Right lobe of liver (tissue), 6 donors: Measurements from ENCODE around the gene DGKE. TPM values are rescaled to one million over a fixed set of nuclear protein-coding genes. Genes with fewer than 3 reads are reported as not detected.
A peak's percentile ranks its signal among the peaks of the same experiment; 100 is the strongest.

Source experiments
- ATAC-seq, 4 donors: fragments of 200-7000 bp; cut with Tn5 transposase; one replicate each; pipeline ENCODE4 v1.9.1; 2020; ENCODE audit warnings: mild to moderate bottlenecking in 4 of 4, moderate library complexity in 4 of 4
- DNase-seq, 3 donors: peaks; one replicate each; pipeline ENCODE4 v3.0.0-alpha.2; 2020
- H3K27ac ChIP-seq, 3 donors: fragments of 200-600 bp; one replicate each; pipeline ENCODE4 v1.8.0; 2022
- H3K27me3 ChIP-seq, 2 donors: fragments of 200-600 bp; one replicate each; pipeline ENCODE4 v1.8.0; 2022
- H3K36me3 ChIP-seq, 4 donors: fragments of 200-600 bp; sonication (generic) in 1 of 4; one replicate each; pipeline versions ENCODE4 v1.5.1 to v1.8.0; 2017 to 2022; ENCODE audit warnings: control low read depth in 1 of 4
- H3K4me1 ChIP-seq, 4 donors: fragments of 200-600 bp; sonication (generic) in 1 of 4; one replicate each; pipeline versions ENCODE4 v1.5.1 to v1.8.0; 2017 to 2022; ENCODE audit warnings: control low read depth in 1 of 4
- H3K4me3 ChIP-seq, 3 donors: fragments of 200-600 bp; one replicate each; pipeline ENCODE4 v1.8.0; 2022
- H3K9me3 ChIP-seq, 4 donors: fragments of 200-600 bp; sonication (generic) in 1 of 4; one replicate each; pipeline versions ENCODE4 v1.5.1 to v1.8.0; 2017 to 2022; ENCODE audit warnings: control low read depth in 1 of 4
- POLR2A ChIP-seq: fragments of 450-650 bp; IDR thresholded peaks from one replicate; pipeline ENCODE4 v1.6.1; 2017; ENCODE audit warnings: antibody characterized with exemption, mild to moderate bottlenecking
- WGBS: methylation state at CpG from one replicate; pipeline ENCODE4 v1.1.6; 2018; ENCODE audit warnings: low coverage, low lambda C conversion rate; ENCODE audit not compliant: insufficient coverage; ENCODE audit errors: missing lambda C conversion rate; 5-methylcytosine and 5-hydroxymethylcytosine counted together
- intact Hi-C, 2 donors: fragments of 100-400 bp; cut with DNase I; formaldehyde crosslinking; loops; one replicate each; pipeline versions ENCODE4 v1.11.2 to v1.14.1; 2022
- total RNA-seq, 6 experiments: library from RNA; depleted of rRNA in 2 of 6; stranded (reverse); fragments of >200 nt in 2 of 6; fragmentation: NEBNext Ultra II Directional in 3 of 6; extraction: Animal tissue kit (Norgen Biotek cat#: 25700) in 3 of 6; gene quantifications; one replicate each; pipeline versions ENCODE4 v1.1.0 to v1.2.4, GENCODE V29; 2016 to 2023
- TF ChIP-seq, protein P1 (sequence below), 4 donors: fragments of 200-600 bp in 3 of 4; fragments of 450-650 bp in 1 of 4; IDR thresholded peaks; one replicate each; pipeline versions ENCODE4 v1.5.1 to v1.8.0; 2016 to 2022; ENCODE audit warnings: antibody characterized with exemption in 4 of 4, mild to moderate bottlenecking in 2 of 4
- donor health status: DM: no; HTN: yes; CAD: no.
- donor health status: DM: no; HTN: no; CAD: no.
- donor health status: DM: no; HTN: no; CAD: no.
- donor health status: DM: no; HTN: yes; CAD: no.
- donor health status: DM: no; HTN: yes; CAD: no.

DGKE gene
- total RNA-seq, 6 experiments from 2014 or later: 2.2 to 10.4 (median 3.4) TPM

DNA sequence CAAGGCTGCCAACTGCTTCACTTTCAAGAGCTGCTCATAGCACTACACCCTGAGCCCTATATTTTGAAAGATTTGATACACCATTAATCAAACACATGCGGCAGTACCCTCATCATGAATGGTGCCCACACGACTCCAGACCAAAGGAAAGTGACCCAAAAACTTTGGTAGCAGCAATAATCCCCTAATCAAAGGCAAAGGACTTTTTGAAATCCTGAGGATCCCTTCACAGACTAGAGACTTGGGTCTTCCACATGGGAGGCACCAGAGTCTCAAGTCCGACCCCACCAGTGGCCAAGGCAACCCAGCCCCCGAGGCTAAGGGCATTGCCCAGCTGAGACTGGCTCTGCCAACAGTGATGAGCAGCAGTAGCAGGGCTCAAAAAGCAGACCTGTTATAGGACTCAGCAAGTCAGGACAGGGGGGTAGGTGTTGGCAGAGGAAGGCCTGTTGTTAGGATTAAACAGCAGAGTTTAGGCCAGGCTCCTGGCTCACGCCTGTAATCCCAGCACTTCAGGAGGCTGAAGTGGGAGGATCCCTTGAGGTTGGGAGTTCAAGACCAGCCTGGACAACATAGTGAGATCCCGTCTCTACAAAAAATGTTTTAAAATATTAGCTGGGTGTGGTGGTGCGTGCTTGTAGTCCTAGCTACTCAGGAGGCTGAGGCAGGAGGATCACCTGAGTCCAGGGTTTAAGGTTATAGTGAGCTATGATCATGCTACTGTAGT lies 76.7 kb downstream of the DGKE start:
- peak in 1 of 3 donors; percentile 55 for DNase-seq
- Histone ChIP-seq H3K36me3 (peaks cover 5 to 31% (median 18%) of the 10 kb centered on the region in 4 donors), H3K4me1 (peaks cover 0 to 62% (median 22%) of the 10 kb centered on the region in 4 donors), H3K9me3 (no peaks in the 10 kb centered on the region), H3K27ac (peak overlapping the region; percentile 32 to 94 (median 58)), H3K4me3 (peak overlapping the region in 2 of 3 donors; percentile 9 to 82), H3K27me3 (no peaks in the 10 kb centered on the region)
- intact Hi-C loops: no loop called here
- TF ChIP-seq, protein P1, sequence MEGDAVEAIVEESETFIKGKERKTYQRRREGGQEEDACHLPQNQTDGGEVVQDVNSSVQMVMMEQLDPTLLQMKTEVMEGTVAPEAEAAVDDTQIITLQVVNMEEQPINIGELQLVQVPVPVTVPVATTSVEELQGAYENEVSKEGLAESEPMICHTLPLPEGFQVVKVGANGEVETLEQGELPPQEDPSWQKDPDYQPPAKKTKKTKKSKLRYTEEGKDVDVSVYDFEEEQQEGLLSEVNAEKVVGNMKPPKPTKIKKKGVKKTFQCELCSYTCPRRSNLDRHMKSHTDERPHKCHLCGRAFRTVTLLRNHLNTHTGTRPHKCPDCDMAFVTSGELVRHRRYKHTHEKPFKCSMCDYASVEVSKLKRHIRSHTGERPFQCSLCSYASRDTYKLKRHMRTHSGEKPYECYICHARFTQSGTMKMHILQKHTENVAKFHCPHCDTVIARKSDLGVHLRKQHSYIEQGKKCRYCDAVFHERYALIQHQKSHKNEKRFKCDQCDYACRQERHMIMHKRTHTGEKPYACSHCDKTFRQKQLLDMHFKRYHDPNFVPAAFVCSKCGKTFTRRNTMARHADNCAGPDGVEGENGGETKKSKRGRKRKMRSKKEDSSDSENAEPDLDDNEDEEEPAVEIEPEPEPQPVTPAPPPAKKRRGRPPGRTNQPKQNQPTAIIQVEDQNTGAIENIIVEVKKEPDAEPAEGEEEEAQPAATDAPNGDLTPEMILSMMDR (IDR thresholded peaks at IDR 0.05): no peak
- no peak for TF ChIP-seq POLR2A
- WGBS: 46% methylated on average over 3 of the region's 7 CpGs
- no peak for ATAC-seq

DNA sequence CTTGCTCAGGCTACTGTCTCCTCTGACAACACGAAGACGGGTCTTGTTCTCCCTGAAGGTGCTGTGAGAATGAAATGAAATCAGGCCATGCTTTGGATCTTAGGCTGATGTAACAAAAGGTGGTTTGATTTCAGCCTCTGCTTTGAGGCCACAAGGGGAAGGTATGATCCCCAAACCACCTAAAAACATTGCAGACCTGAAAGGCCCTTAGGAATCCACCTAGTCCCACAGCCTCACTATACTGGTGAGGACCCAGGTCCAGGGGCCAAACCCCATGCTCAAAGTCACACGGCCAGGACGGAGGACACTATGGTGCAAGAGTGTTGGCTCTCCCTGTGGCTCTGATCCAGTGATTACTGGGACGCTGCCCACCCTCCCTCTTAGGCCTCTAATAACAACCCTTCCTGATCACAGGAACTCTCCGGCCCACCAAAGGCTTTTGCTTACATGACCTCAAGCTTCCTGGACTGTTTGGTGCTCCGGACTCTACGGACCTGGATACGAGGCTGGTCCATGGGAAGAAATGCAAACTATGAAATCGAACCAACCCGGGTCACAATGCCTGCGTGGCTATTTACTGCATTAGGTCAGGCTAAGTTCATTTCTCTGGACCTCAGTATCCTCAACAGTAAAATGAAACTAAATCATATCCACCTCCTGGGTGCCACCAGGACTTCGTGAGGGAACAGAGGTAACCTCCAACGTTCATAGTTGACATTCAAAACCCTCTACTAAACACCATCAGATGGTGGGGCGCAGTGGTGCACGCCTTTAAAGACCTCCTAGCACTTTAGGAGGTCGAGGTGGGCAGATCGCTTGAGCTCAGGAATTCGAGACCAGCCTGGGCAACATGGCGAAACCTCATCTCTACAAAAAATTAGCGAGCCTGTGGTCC lies 78.4 kb downstream of the DGKE start:
- peaks cover 0 to 14% (median 4%) of the 10 kb centered on the region in 4 donors for H3K36me3 ChIP-seq
- ATAC-seq: peak; percentile 41 to 70 (median 52)
- peak overlapping the region; percentile 87 to 94 (median 94) for H3K27ac ChIP-seq
- peak; percentile 81 to 92 (median 91) for DNase-seq
- peaks cover 0 to 61% (median 22%) of the 10 kb centered on the region in 4 donors for H3K4me1 ChIP-seq
- no peaks in the 10 kb centered on the region for H3K9me3 ChIP-seq
- peak; percentile 66 for TF ChIP-seq POLR2A
- TF ChIP-seq, protein P1 (IDR thresholded peaks at IDR 0.05): no peak
- intact Hi-C loops: no loop called here
- H3K4me3 ChIP-seq: peak overlapping the region; percentile 72 to 94 (median 82)
- WGBS: 3% methylated on average over 14 of the region's 21 CpGs
- H3K27me3 ChIP-seq: no peaks in the 10 kb centered on the region

DNA sequence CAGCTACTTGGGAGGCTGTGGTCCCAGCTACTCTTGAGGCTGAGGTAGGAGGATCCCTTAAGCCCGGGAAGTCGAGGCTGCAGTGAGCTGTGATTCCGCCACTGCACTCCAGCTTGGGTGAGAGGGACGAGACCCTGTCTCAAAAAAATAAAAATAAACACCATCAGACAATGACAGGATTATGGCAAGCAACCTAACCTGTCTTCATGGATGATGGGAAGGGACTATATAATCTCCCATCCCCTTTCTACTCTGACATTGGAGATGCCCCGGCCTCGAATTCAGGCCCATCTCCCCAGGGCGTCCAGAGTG lies 79.0 kb downstream of the DGKE start:
- intact Hi-C loops: no loop called here
- Histone ChIP-seq H3K36me3 (peaks cover 0 to 8% (median 1%) of the 10 kb centered on the region in 4 donors), H3K4me1 (peaks cover 0 to 55% (median 22%) of the 10 kb centered on the region in 4 donors), H3K27ac (peak overlapping the region; percentile 87 to 94 (median 94)), H3K27me3 (no peaks in the 10 kb centered on the region), H3K9me3 (no peaks in the 10 kb centered on the region), H3K4me3 (peak overlapping the region; percentile 72 to 94 (median 82))
- 4% methylated on average over 5 of the region's 7 CpGs for WGBS
- ATAC-seq (no peak), DNase-seq (no peak)
- no peak for TF ChIP-seq POLR2A
- TF ChIP-seq, protein P1 (IDR thresholded peaks at IDR 0.05): no peak

DNA sequence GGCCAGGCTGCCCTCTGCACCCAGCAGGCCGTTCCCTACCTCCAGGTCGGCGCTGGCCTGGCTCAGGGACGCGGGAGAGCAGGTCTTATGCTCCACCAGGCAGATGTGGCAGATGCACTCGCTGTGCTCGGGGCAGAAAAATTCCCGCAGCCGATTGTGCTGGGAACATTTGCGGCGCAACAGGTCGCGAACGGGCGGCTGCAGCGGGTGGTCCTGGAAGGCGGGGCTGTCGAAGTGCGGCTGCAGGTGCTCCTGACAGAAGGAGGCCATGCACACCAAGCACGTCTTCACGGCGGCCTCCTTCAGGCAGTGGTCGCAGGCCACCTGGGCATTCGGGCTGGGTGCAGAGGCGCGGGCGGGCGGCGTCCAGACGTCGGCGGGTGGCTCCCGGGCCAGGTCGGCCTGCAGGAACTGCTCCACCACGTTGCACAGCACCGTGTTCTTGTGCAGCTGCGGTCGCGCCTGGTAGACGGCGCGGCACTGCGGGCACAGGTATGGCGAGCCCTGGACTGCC lies 79.5 kb downstream of the DGKE start:
- WGBS: 0% methylated on average over 3 of the region's 44 CpGs
- Histone ChIP-seq H3K27ac (peak overlapping the region; percentile 87 to 94 (median 94)), H3K9me3 (no peaks in the 10 kb centered on the region), H3K4me3 (peak overlapping the region; percentile 72 to 94 (median 82)), H3K27me3 (no peaks in the 10 kb centered on the region), H3K36me3 (peaks cover 0 to 3% (median 0%) of the 10 kb centered on the region in 4 donors), H3K4me1 (peaks cover 0 to 51% (median 21%) of the 10 kb centered on the region in 4 donors)
- ATAC-seq (peak; percentile 11 to 45 (median 42)), DNase-seq (peak in 1 of 3 donors; percentile 62)
- no peak for TF ChIP-seq POLR2A
- TF ChIP-seq, protein P1 (IDR thresholded peaks at IDR 0.05): no peak
- intact Hi-C loops: no loop called here
